Stimulated activated effector memory CD8-positive, alpha-beta T cell treated with anti-CD3 and anti-CD28 coated beads, Interleukin-12 subunit alpha, Interleukin-12 subunit beta, amount 100 ng/mL, for 72 hours (primary cell): Measurements from ENCODE around the gene MTF1.
"Not testable (repeated sequence)": the region's sequence is repeated elsewhere in the genome, so short reads cannot be mapped to it uniquely, and the experiment has no call there.

Source experiments
- ATAC-seq: fragments of 150-1000 bp; cut with Tn5 transposase; 2 replicates; pipeline ENCODE4 v1.10.0; 2021
- DNase-seq, 2 donors: peaks; one replicate each; pipeline ENCODE4 v3.0.0; 2021 to 2022; ENCODE audit warnings: low spot score in 2 of 2
- H3K27ac Mint-ChIP-seq: one replicate; pipeline ENCODE4 v1.8.0; 2022; ENCODE audit warnings: mild to moderate bottlenecking, mixed read lengths
- H3K36me3 Mint-ChIP-seq: one replicate; pipeline ENCODE4 v1.8.0; 2022; ENCODE audit warnings: mild to moderate bottlenecking, mixed read lengths
- H3K4me1 Mint-ChIP-seq: one replicate; pipeline ENCODE4 v1.8.0; 2022; ENCODE audit warnings: mixed read lengths
- H3K4me3 Mint-ChIP-seq: one replicate; pipeline ENCODE4 v1.8.0; 2022; ENCODE audit warnings: mild to moderate bottlenecking, mixed read lengths
- H3K9me3 Mint-ChIP-seq: one replicate; pipeline ENCODE4 v1.8.0; 2022; ENCODE audit warnings: mixed read lengths

MTF1 gene

DNA sequence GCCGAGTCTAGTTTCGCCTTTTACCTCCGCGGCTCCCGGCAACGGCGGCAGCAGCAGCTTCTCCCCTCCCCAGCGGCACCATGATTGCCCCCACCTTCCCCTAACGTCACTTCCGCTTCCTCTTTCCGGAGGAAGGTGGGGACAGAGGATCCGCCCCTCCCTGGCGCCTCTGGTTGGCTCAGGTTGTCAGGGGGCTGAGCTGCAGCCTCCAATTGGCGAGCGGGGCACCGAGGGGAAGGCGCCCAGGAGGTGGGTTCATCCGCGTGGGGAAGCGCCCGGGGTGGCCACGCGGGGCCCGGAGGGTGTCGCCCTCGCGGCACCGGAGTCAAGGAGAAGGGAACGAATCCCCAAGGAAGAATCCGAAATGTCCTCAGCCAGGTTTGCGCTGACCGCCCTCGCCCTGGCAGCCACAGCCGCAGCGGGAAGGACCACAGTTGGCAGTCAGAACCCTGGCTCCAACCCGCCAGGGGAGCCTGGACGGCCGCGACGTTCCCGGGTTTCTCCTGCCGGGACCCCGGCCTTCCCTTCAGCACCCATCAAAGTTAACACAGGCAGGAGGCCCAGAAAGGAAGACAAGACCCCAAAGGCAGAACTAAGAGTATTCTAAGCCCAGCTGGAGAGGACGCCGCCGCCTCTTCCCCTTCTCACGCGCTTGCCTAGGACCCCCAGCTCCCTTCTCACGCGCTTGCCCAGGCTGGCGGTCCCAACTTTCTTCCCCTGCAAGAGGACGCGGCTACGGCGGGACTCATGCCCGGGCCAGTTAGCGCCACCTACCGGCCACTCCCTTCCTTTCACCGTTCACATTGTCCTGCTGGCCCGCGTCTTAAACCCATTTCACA is at the start of gene MTF1:
Gene MTF1 (minus strand): TSS at position 86 of the 839 bp plus-strand sequence. CDS start 1,934 bp downstream, outside the sequence.
- ATAC-seq (peak; percentile 98), DNase-seq (peak; percentile 87 to 96)
- Mint-ChIP-seq H3K9me3 (no peaks in the 10 kb centered on the region), H3K4me1 (peaks cover 33% of the 10 kb centered on the region), H3K36me3 (peaks cover 84% of the 10 kb centered on the region), H3K4me3 (peak within 1 kb of the TSS; percentile 93), H3K27ac (peak within 1 kb of the TSS; percentile 97)

DNA sequence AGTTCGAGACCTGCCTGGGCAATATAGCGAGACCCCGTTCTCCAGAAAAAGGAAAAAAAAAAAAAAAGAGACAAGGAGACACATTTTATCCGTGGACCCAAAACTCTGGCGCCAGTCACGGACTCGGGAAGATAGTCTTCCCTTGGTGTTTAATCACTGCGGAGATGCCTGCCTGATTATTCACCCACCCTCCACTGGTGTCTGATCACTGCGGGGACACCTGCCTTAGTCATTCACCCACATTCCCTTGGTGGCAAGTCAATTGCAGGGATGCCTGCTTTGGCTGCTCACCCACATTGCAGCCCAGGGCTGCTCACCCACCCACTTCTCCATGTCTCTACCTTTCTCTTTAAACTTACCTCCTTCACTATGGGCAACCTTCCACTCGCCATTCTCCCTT is 49.1 kb upstream of the MTF1 start:
- not testable (repeated sequence) for H3K4me3 Mint-ChIP-seq
- H3K27ac Mint-ChIP-seq, result peak overlapping the region; percentile 26
- H3K4me1 Mint-ChIP-seq, result peaks cover 22% of the 10 kb centered on the region

DNA sequence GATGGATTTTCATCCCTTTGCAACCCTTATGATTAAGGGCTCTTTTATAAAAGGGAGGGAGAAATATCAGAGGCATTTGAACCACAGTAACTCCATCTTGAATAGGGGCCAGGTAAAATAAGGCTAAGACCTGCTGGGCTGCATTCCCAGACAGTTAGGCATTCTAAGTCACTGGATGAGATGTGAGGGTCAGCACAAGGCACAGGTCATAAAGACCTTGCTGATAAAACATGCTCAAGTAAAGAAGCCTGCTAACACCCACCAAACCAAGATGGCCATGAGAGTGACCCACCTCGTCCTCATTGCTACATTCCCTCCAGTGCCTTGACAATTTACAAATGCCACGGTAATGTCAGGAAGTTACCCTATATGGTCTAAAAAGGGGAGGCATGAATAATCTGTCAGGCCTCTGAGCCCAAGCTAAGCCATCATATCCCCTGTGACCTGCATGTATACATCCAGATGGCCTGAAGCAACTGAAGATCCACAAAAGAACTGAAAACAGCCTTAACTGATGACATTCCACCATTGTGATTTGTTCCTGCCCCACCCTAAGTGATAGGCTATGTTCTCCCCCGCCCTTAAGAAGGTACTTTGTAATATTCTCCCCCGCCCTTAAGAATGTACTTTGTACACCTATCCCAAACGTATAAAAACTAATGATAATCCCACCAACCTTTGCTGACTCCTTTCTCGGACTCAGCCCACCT is 48.2 kb upstream of the MTF1 start:
- peaks cover 19% of the 10 kb centered on the region for H3K36me3 Mint-ChIP-seq

More for the DNA sequence above, 49.1 kb upstream of the MTF1 start:
- H3K36me3 Mint-ChIP-seq, result peaks cover 19% of the 10 kb centered on the region
- not testable (repeated sequence) for ATAC-seq, DNase-seq
- H3K9me3 Mint-ChIP-seq, result peaks cover 11% of the 10 kb centered on the region

DNA sequence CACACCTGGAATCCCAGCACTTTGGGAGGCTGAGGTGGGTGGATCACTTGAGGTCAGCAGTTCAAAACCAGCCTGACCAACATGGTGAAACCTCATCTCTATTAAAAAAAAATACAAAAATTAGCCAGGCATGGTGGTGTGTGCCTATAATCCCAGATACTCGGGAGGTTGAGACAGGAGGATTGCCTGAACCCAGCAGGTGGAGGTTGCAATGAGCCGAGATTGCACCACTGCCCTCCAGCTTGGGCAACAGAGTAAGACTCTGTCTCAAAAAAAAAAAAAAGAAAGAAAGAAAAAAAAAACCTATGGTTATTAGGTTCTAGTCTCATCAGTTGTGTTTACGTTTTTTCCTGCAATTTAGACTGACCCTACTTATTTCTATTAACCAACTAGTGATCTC is 47.2 kb upstream of the MTF1 start:
- not testable (repeated sequence) for H3K27ac Mint-ChIP-seq, DNase-seq, H3K4me3 Mint-ChIP-seq, ATAC-seq
- peaks cover 37% of the 10 kb centered on the region for H3K4me1 Mint-ChIP-seq
- peaks cover 29% of the 10 kb centered on the region for H3K36me3 Mint-ChIP-seq
- H3K9me3 Mint-ChIP-seq, result peaks cover 11% of the 10 kb centered on the region

More for the DNA sequence above, 48.2 kb upstream of the MTF1 start:
- not testable (repeated sequence) for DNase-seq, H3K4me3 Mint-ChIP-seq, ATAC-seq
- Mint-ChIP-seq H3K27ac (peak overlapping the region; percentile 38), H3K4me1 (peaks cover 27% of the 10 kb centered on the region), H3K9me3 (peaks cover 11% of the 10 kb centered on the region)

DNA sequence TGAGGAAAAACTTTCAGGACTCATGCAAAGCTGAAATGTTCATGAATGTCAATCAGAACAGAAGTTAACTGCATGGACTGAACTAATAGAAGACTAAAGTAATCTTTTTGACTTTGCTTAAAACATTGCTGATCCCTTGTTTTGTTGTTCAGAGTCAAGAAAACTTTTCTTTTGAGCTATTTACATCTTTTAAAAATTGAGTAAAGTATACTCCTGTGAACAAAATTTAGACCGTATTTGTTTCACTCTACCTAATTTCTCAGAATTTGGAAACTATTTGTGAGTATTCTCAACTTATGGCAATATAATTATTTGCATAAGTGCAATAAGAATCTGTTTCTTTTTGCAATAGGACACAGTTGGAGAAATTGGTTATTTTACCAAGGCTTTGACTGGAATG is 46.3 kb upstream of the MTF1 start:
- ATAC-seq (no peak), DNase-seq (no peak)
- Mint-ChIP-seq H3K36me3 (peaks cover 38% of the 10 kb centered on the region), H3K4me1 (peaks cover 43% of the 10 kb centered on the region), H3K27ac (no peak overlapping the region), H3K9me3 (peaks cover 11% of the 10 kb centered on the region), H3K4me3 (no peak overlapping the region)

DNA sequence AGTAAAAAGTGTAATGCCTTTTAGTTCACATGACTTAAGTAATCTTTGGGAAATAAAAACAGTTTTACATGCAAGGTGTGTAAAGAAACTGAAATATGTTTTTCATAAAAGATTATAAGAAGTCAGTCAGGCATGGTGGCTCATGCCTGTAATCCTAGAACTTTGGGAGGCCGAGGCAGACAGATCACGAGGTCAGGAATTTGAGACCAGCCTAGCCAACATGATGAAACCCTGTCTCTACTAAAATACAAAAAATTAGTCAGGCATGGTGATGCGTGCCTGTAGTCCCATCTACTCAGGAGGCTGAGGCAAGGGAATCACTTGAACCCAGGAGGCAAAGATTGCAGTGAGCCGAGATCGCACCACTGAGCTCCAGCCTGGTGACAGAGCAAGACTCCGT is 44.5 kb upstream of the MTF1 start:
- DNase-seq, H3K9me3 Mint-ChIP-seq, H3K27ac Mint-ChIP-seq, H3K4me3 Mint-ChIP-seq, ATAC-seq: not testable (repeated sequence)
- Mint-ChIP-seq H3K36me3 (peaks cover 47% of the 10 kb centered on the region), H3K4me1 (peaks cover 34% of the 10 kb centered on the region)

DNA sequence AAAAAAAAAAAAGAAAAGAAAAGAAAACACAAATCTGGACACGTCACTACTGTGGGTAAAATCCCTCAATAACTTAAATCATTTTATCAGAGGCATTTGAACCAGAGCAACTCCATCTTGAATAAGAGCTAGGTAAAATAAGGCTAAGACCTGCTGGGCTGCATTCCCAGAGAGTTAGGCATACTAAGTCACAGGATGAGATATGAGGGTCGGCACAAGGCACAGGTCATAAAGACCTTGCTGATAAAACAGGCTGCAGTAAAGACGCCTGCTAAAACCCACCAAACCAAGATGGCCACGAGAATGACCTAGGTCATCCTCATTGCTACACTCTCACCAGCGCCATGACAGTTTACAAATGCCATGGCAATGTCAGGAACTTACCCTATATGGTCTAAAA is 43.6 kb upstream of the MTF1 start:
- H3K4me1 Mint-ChIP-seq, result peaks cover 25% of the 10 kb centered on the region
- peak overlapping the region; percentile 92 for H3K27ac Mint-ChIP-seq
- H3K9me3 Mint-ChIP-seq, result peaks cover 2% of the 10 kb centered on the region
- H3K4me3 Mint-ChIP-seq, result no peak overlapping the region
- DNase-seq, result no peak
- peaks cover 41% of the 10 kb centered on the region for H3K36me3 Mint-ChIP-seq
- ATAC-seq, result no peak

DNA sequence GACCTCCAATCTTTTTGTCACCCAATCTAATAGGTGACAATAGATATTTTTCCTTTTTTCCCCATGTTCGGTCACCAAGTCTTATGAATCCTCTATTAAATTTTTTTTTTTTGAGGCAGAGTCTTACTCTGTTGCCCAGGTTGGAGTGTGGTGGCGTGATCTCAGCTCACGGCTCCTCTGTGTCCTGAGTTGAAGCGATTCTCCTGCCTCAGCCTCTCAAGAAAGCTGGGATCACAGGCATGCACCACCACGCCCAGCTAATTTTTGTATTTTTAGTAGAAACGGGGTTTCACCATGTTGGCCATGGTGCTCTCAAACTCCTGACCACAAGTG is 42.5 kb upstream of the MTF1 start:
- Mint-ChIP-seq H3K4me3 (peak overlapping the region; percentile 42), H3K27ac (peak overlapping the region; percentile 92), H3K36me3 (peaks cover 41% of the 10 kb centered on the region), H3K9me3 (no peaks in the 10 kb centered on the region), H3K4me1 (peaks cover 21% of the 10 kb centered on the region)
- ATAC-seq (no peak), DNase-seq (no peak)

DNA sequence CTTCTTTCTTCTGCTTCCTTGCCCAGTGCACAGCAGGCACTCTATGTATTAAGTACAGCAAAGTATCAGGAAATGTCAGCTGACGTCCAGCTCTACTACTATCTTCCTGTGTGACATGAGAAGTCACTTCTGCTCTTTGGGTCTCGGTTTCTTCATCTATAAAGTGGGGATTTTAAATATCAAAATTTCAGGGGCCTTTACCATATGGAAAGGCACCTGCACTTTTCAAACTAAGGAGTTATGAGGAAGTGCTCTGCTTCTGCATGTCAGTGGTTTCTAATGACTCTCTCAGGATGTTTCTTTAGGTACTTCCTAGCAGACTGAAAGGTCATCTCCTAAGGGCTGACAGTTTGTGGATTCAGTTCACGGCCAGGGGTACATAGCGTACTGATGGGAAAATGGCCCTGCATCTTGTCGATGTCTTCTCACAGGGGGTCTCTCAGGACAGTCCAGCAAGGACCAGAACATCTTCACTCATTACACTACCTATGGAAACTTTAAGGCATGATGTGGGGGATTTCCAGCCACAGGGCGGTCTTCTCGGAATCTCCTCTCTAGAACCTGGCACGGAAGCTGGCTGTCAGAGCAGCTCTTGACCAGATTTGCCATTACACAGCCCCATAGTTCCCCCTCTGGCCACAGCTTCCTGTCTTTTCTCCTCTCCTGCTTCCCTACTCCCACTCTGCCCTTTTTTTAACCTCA is 42.0 kb upstream of the MTF1 start:
- Mint-ChIP-seq H3K9me3 (no peaks in the 10 kb centered on the region), H3K36me3 (peaks cover 41% of the 10 kb centered on the region), H3K27ac (peak overlapping the region; percentile 92), H3K4me1 (peaks cover 21% of the 10 kb centered on the region), H3K4me3 (peak overlapping the region; percentile 42)
- ATAC-seq (peak; percentile 57), DNase-seq (no peak)

DNA sequence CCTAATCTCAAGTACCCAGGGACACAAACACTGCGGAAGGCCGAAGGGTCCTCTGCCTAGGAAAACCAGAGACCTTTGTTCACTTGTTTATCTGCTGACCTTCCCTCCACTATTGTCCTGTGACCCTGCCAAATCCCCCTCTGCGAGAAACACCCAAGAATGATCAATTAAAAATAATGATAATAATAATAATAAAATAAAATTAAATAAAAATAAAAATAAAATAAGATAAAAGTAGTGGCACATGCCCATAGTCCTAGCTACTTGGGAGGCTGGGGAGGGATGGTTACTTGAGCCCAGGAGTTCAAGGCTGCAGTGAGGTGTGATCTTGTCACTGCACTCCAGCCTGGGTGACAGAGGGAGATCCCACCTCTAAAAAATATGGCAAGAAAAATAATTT is 38.2 kb upstream of the MTF1 start:
- peaks cover 16% of the 10 kb centered on the region for H3K4me1 Mint-ChIP-seq
- not testable (repeated sequence) for H3K4me3 Mint-ChIP-seq, H3K27ac Mint-ChIP-seq, ATAC-seq, DNase-seq, H3K9me3 Mint-ChIP-seq
- H3K36me3 Mint-ChIP-seq, result peaks cover 34% of the 10 kb centered on the region

DNA sequence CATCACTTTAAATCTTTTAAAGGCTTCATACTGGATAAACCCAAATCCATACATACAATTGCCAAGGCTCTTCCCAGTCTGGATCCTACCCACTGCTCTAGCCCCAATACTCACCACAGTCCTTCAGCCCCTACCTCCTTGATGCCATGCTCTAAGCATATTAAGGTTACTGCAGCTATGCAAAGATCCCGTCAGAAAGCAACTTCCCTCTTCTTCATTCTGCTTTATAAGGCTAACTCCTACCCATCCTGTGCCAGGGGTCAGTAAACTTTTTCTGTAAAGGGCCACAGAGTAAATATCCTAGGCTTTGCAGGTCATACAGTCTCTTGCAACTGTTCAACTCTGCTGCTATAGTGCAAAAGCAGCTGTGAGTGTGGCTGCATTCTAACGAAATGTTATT is 34.3 kb upstream of the MTF1 start:
- Mint-ChIP-seq H3K36me3 (peaks cover 27% of the 10 kb centered on the region), H3K9me3 (no peaks in the 10 kb centered on the region), H3K4me1 (no peaks in the 10 kb centered on the region), H3K27ac (peak overlapping the region; percentile 44), H3K4me3 (no peak overlapping the region)
- DNase-seq (no peak), ATAC-seq (no peak)

DNA sequence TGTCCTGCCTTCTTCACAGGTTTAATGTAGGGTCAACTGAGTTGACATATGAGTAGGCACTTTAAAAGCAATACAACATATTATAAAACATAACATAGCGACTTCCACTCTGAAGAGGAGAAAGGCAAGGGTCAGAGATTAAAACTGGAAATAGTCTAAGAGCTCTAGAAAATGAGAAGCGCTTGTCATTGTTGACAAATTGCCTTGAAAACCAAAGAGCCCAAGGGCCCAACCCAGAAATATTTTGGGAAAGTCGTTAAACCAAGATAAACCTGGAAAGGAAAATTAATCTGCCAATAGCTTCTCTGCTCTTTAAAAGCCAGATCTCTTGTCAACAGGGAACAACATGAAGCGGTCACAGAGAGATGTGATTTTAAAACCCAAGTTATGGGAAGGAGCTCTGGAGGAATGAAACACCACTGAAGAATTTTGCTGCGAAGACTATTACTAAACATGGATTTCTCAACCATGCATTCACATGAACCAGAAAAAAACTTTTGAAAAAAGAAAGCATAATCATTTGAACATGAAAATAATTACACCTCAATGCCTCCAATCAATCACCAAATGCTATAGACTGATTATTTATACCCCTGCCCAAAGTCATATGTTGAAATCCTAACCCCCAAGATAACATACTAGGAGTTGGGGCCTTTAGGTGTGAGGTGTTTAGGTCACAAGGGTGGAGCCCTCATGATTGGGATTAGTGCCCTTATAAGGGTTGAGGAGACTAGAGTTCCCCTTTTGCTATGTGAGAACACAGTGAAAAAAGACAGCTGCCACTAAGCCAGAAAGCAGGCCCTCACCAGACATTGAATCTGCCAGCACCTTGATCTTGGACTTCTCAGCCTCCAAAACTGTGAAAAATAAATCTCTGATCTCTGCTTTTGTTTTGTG is 33.0 kb upstream of the MTF1 start:
- H3K27ac Mint-ChIP-seq, result no peak overlapping the region
- H3K4me1 Mint-ChIP-seq, result no peaks in the 10 kb centered on the region
- H3K4me3 Mint-ChIP-seq, result no peak overlapping the region
- ATAC-seq (no peak), DNase-seq (no peak)
- H3K36me3 Mint-ChIP-seq, result peaks cover 40% of the 10 kb centered on the region
- H3K9me3 Mint-ChIP-seq, result no peaks in the 10 kb centered on the region

DNA sequence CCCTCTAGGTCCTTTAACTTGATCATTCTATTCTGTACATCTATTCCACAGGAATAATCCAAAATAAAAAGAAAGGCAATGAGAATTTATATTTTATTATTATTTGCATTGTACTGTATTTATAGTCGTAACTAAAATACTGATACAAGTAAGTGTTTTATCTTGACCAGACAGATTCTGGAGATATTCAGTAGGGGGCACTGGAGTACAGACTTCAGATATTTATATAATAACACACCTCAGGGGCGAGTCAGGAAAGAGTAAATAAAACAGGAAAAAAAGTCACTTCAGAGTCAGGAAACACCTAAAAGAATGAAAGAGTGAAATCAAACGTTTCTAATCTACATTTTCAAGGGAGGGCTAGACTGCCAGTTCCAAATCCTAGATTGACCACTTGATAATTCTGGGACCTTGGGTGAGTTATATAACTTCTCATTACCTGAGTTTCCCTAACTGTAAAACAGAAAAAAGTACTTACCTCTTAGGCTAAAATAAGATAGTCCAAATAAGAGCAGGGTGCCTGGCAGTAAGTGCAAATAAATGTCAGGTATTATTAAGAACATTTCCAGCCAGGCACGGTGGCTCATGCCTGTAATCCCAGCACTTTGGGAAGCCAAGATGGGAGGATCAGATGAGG is 31.1 kb upstream of the MTF1 start:
- Mint-ChIP-seq H3K4me3 (no peak overlapping the region), H3K27ac (no peak overlapping the region), H3K9me3 (no peaks in the 10 kb centered on the region), H3K4me1 (no peaks in the 10 kb centered on the region), H3K36me3 (peaks cover 59% of the 10 kb centered on the region)
- peak; percentile 53 for ATAC-seq
- DNase-seq, result no peak

DNA sequence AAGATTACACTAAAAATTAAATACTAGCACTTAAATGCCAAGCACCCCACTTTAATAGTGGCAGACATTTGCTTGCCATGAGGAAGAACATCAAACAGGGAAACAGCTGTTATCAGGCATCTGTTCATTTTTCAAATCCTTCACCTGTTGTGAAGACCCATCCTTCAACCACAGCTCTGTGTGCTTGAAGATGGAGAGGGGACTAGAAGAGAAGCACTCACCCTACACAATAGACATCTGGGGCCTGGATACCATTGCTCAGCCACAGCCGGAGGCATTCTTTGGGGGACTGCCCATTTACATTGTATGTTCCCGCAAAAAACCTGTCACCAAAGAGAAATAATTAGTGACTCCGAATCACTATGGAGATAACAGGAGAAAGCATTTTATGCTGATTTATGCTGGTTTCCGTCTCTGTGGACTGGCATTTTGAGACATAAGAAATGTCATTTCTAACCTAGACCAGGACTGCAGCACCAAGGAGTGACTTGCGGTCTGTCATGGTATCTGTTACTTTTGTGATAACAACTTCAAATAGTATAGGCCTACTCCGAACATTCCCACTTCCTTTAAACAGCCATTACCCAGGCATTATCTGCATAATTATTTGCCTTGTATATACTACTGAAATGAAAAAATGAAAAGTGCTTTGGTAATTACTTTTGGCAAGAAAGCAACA is 28.8 kb upstream of the MTF1 start:
- H3K4me3 Mint-ChIP-seq, result no peak overlapping the region

More for the DNA sequence above, 28.8 kb upstream of the MTF1 start:
- Mint-ChIP-seq H3K36me3 (peaks cover 79% of the 10 kb centered on the region), H3K4me1 (no peaks in the 10 kb centered on the region), H3K9me3 (no peaks in the 10 kb centered on the region), H3K27ac (no peak overlapping the region)
- no peak for ATAC-seq
- no peak for DNase-seq
